B cell (primary cell): ENCODE data around the gene FAF1.
"Not testable (repeated sequence)": the region's sequence is repeated elsewhere in the genome, so short reads cannot be mapped to it uniquely, and the experiment has no call there.

Experiments used
- CTCF ChIP-seq: fragments of 200-600 bp; IDR thresholded peaks from one replicate; pipeline ENCODE4 v1.8.0; 2022; ENCODE audit warnings: antibody characterized with exemption, mild to moderate bottlenecking
- EZH2 ChIP-seq: IDR thresholded peaks from 2 replicates; pipeline ENCODE4 v1.6.1; 2012; ENCODE audit warnings: borderline replicate concordance, low read depth, mild to moderate bottlenecking, moderate library complexity, low read length; ENCODE audit not compliant: insufficient read depth, poor library complexity, severe bottlenecking

- TF ChIP-seq CTCF, EZH2: not testable (repeated sequence)
These were observed 133.3 kb downstream of the FAF1 start for GRCh38 chr1:50826792-50827191.
